Gastroesophageal sphincter (tissue), 4 donors: ENCODE results near the gene SFXN2. TPM values are rescaled to one million over a fixed set of nuclear protein-coding genes. Genes with fewer than 3 reads are reported as not detected.
A peak's percentile ranks its signal among the peaks of the same experiment; 100 is the strongest.

Experiments used
- ATAC-seq: fragments of 150-250 bp; one replicate; pipeline ENCODE4 v1.9.1; 2016; ENCODE audit warnings: mild to moderate bottlenecking, moderate library complexity
- H3K27ac ChIP-seq, 4 donors: fragments of 200-600 bp; sonication (generic) in 3 of 4; 1 replicate in 3 of 4; 2 replicates in 1 of 4; pipeline ENCODE4 v1.5.1; 2016 to 2019
- H3K27me3 ChIP-seq: fragments of 200-600 bp; sonication (generic); one replicate; pipeline ENCODE4 v1.5.1; 2019
- H3K36me3 ChIP-seq, 2 donors: fragments of 200-600 bp; sonication (generic); one replicate each; pipeline ENCODE4 v1.5.1; 2019; ENCODE audit warnings: control low read depth in 1 of 2
- H3K4me1 ChIP-seq, 3 donors: fragments of 200-600 bp; sonication (generic); 1 replicate in 2 of 3; 2 replicates in 1 of 3; pipeline ENCODE4 v1.5.1; 2016 to 2019; ENCODE audit warnings: control low read depth in 2 of 3
- H3K4me3 ChIP-seq, 2 donors: fragments of 200-600 bp; sonication (generic); one replicate each; pipeline ENCODE4 v1.5.1; 2019; ENCODE audit warnings: mild to moderate bottlenecking in 1 of 2, moderate library complexity in 1 of 2
- H3K9me3 ChIP-seq, 3 donors: fragments of 200-600 bp; sonication (generic); one replicate each; pipeline ENCODE4 v1.5.1; 2017 to 2019; ENCODE audit warnings: control low read depth in 2 of 3
- EP300 ChIP-seq: sonication (generic); formaldehyde crosslinking; IDR thresholded peaks from one replicate; pipeline ENCODE4 v1.6.1; 2017; ENCODE audit warnings: antibody characterized with exemption, mild to moderate bottlenecking
- POLR2A ChIP-seq, 2 donors: fragments of 450-650 bp; IDR thresholded peaks; one replicate each; pipeline ENCODE4 v1.6.1; 2017; ENCODE audit warnings: antibody characterized with exemption in 2 of 2, mild to moderate bottlenecking in 2 of 2, moderate library complexity in 1 of 2
- POLR2AphosphoS5 ChIP-seq: sonication (generic); formaldehyde crosslinking; IDR thresholded peaks from one replicate; pipeline ENCODE4 v1.6.1; 2017; ENCODE audit warnings: antibody characterized with exemption
- WGBS, 2 donors: methylation state at CpG; one replicate each; pipeline ENCODE4 v1.1.5; 2018; ENCODE audit warnings: low coverage in 1 of 2; 5-methylcytosine and 5-hydroxymethylcytosine counted together
- total RNA-seq, 4 donors: library from RNA; depleted of rRNA; stranded (reverse); fragments of >200 nt; gene quantifications; one replicate each; pipeline ENCODE4 v1.1.0, GENCODE V29; 2016
- TF ChIP-seq, protein P1 (sequence below), 4 experiments: fragments of 200-600 bp in 2 of 4; fragments of 450-650 bp in 2 of 4; sonication (generic) in 1 of 4; IDR thresholded peaks; one replicate each; pipeline ENCODE4 v1.5.1; 2017 to 2019; ENCODE audit warnings: antibody characterized with exemption in 4 of 4, mild to moderate bottlenecking in 2 of 4, moderate library complexity in 2 of 4

The SFXN2 gene
- total RNA-seq, 4 donors from 2014 or later: 0.45 to 3.2 (median 1.2) TPM

DNA sequence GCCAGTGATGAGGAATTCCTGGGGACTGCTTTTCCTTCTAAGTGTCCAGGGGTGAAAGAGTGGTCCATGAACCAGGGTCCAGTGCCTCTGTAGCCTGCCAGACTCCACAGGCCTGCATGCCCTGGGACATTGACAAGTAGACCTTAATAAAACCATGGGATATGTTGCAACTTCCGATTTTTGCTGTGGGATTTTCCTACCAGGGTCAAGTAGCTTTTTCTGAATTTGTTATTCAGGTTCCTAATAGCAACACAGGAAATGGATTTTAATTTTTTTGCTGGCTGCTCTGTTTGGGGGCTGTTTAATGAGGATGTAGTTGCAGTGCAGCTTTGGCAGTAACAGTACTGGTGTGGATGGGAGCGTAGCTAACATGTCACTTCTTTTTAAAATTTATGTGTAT is 71.4 kb downstream of the SFXN2 start:
- TF ChIP-seq EP300 (no peak), POLR2A (IDR thresholded peaks at IDR 0.05) (no peak), POLR2AphosphoS5 (peak; percentile 27)
- TF ChIP-seq, protein P1, sequence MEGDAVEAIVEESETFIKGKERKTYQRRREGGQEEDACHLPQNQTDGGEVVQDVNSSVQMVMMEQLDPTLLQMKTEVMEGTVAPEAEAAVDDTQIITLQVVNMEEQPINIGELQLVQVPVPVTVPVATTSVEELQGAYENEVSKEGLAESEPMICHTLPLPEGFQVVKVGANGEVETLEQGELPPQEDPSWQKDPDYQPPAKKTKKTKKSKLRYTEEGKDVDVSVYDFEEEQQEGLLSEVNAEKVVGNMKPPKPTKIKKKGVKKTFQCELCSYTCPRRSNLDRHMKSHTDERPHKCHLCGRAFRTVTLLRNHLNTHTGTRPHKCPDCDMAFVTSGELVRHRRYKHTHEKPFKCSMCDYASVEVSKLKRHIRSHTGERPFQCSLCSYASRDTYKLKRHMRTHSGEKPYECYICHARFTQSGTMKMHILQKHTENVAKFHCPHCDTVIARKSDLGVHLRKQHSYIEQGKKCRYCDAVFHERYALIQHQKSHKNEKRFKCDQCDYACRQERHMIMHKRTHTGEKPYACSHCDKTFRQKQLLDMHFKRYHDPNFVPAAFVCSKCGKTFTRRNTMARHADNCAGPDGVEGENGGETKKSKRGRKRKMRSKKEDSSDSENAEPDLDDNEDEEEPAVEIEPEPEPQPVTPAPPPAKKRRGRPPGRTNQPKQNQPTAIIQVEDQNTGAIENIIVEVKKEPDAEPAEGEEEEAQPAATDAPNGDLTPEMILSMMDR (IDR thresholded peaks at IDR 0.05): no peak
- peaks cover 30 to 89% (median 46%) of the 10 kb centered on the region in 3 donors for H3K4me1 ChIP-seq
- no peaks in the 10 kb centered on the region for H3K27me3 ChIP-seq
- H3K9me3 ChIP-seq: no peaks in the 10 kb centered on the region
- no peaks in the 10 kb centered on the region for H3K36me3 ChIP-seq
- ATAC-seq: peak; percentile 21
- no peak overlapping the region for H3K4me3 ChIP-seq
- peak overlapping the region in 3 of 4 donors; percentile 82 to 97 (median 95) for H3K27ac ChIP-seq
- WGBS, 2 donors: 31 to 53% methylated on average over 2 of the region's 2 CpGs

- Histone ChIP-seq H3K4me3 (no peak overlapping the region), H3K27me3 (no peaks in the 10 kb centered on the region), H3K9me3 (no peaks in the 10 kb centered on the region), H3K4me1 (peaks cover 16 to 89% (median 33%) of the 10 kb centered on the region in 3 donors), H3K36me3 (no peaks in the 10 kb centered on the region), H3K27ac (peak overlapping the region; percentile 15 to 86 (median 74))
- 41 to 47% methylated on average over 8 of the region's 8 CpGs for WGBS, 2 donors
- TF ChIP-seq, protein P1 (IDR thresholded peaks at IDR 0.05): no peak
- TF ChIP-seq POLR2AphosphoS5: peak; percentile 69
- ATAC-seq: no peak
Observed at GRCh38 chr10:102791754-102792395, 77.4 kb downstream of the SFXN2 start.

Other genes with a start within 250 kb of the SFXN2 start
- 100 to 1,000 TPM; 157 to 221 (median 179) TPM for gene ACTR1A, start 211.9 kb upstream of the SFXN2 start, total RNA-seq
- 1 to 10 TPM; 5.3 to 10.0 (median 8.6) TPM for gene SUFU, start 210.7 kb upstream of the SFXN2 start, total RNA-seq
- 100 to 1,000 TPM in 3 of 4 donors, 10 to 100 TPM in 1; 96.7 to 171 (median 131) TPM for gene TRIM8, start 70.2 kb upstream of the SFXN2 start, total RNA-seq
- gene ARL3, start 239 bp upstream of the SFXN2 start, total RNA-seq: 1 to 10 TPM; 7.1 to 9.8 (median 9.1) TPM
- 100 to 1,000 TPM; 125 to 142 (median 132) TPM for gene WBP1L, start 29.3 kb downstream of the SFXN2 start, total RNA-seq
- gene CYP17A1, start 122.8 kb downstream of the SFXN2 start, total RNA-seq: not detected
- 10 to 100 TPM; 24.3 to 47.3 (median 28.9) TPM for gene BORCS7, start 139.6 kb downstream of the SFXN2 start, total RNA-seq
- 10 to 100 TPM in 1 of 4 donors, 1 to 10 TPM in 3; 5.1 to 13.1 (median 8.9) TPM for gene AS3MT, start 154.8 kb downstream of the SFXN2 start, total RNA-seq
- 10 to 100 TPM in 1 of 4 donors, 1 to 10 TPM in 3; 3.8 to 10.7 (median 7.5) TPM for gene CNNM2, start 203.7 kb downstream of the SFXN2 start, total RNA-seq